SU-DHL-6 (cell line): Measurements from ENCODE around the gene TCF12.

ENCODE experiments used
- H2AFZ ChIP-seq: fragments of 200-600 bp; sonication (generic); 2 replicates; pipeline ENCODE4 v1.6.1; 2014; ENCODE audit warnings: low read depth, mild to moderate bottlenecking, moderate library complexity, mixed read lengths, antibody characterized with exemption, low read length; ENCODE audit not compliant: severe bottlenecking
- H3F3A ChIP-seq: fragments of 200-600 bp; shearing (Covaris generic); 2 replicates; pipeline ENCODE4 v1.6.0; 2016; ENCODE audit warnings: antibody characterized with exemption, mild to moderate bottlenecking; ENCODE audit not compliant: insufficient read depth
- H3K27ac ChIP-seq: fragments of 200-600 bp; sonication (generic); 2 replicates; pipeline ENCODE4 v1.5.1; 2016; ENCODE audit warnings: low read depth, mild to moderate bottlenecking, low read length, moderate library complexity, mixed read lengths
- H3K27me3 ChIP-seq: fragments of 200-600 bp; sonication (generic), shearing (Covaris generic); 2 replicates; pipeline ENCODE4 v1.6.0; 2014; ENCODE audit warnings: mild to moderate bottlenecking, low read length
- H3K36me3 ChIP-seq: fragments of 200-600 bp; sonication (generic); 2 replicates; pipeline ENCODE4 v1.6.1; 2014; ENCODE audit warnings: mild to moderate bottlenecking, low read length, mixed read lengths
- H3K4me2 ChIP-seq: fragments of 300-600, 200-600 bp; shearing (Covaris generic), sonication (generic); 2 replicates; pipeline ENCODE4 v1.6.0; 2014; ENCODE audit warnings: low read length, low read depth, mild to moderate bottlenecking; ENCODE audit not compliant: poor library complexity, severe bottlenecking
- H3K4me3 ChIP-seq: fragments of 200-600 bp; sonication (generic); 2 replicates; pipeline ENCODE4 v1.5.1; 2014; ENCODE audit warnings: antibody characterized with exemption, low read length, mild to moderate bottlenecking, mixed read lengths; ENCODE audit not compliant: insufficient read depth, poor library complexity, severe bottlenecking
- H3K79me2 ChIP-seq: fragments of 200-600 bp; sonication (generic); 2 replicates; pipeline ENCODE4 v1.6.1; 2014; ENCODE audit warnings: mild to moderate bottlenecking, low read length, moderate library complexity; ENCODE audit not compliant: insufficient read depth
- H3K9ac ChIP-seq: fragments of 200-600 bp; sonication (generic); 2 replicates; pipeline ENCODE4 v1.7.0; 2014; ENCODE audit warnings: mild to moderate bottlenecking, low read length
- H3K9me2 ChIP-seq: fragments of 200-600 bp; sonication (generic); replicated peaks from 2 replicates; pipeline ENCODE4 v1.6.1; 2014; ENCODE audit warnings: low read length; ENCODE audit not compliant: insufficient read depth
- H3K9me3 ChIP-seq: fragments of 200-600 bp; sonication (generic); 2 replicates; pipeline ENCODE4 v1.6.1; 2014; ENCODE audit warnings: low read length, mixed read lengths; ENCODE audit not compliant: insufficient read depth
- H4K20me1 ChIP-seq: fragments of 200-600 bp; sonication (generic); 2 replicates; pipeline ENCODE4 v1.6.1; 2014; ENCODE audit warnings: low read depth, mild to moderate bottlenecking, antibody characterized with exemption, low read length, moderate library complexity, mixed read lengths
- CTCF ChIP-seq: fragments of 200-600 bp; sonication (generic); IDR thresholded peaks from one replicate; pipeline ENCODE4 v1.5.1; 2017; ENCODE audit warnings: antibody characterized with exemption, mild to moderate bottlenecking, low read length, moderate library complexity; ENCODE audit not compliant: insufficient read depth, poor library complexity, severe bottlenecking
- EZH2phosphoT487 ChIP-seq: fragments of 200-600 bp; sonication (generic), shearing (Covaris generic); conservative IDR thresholded peaks from 2 replicates; pipeline ENCODE4 v1.6.1; 2018; ENCODE audit warnings: mild to moderate bottlenecking, antibody characterized with exemption, low read length, moderate library complexity, mixed read lengths

Gene TCF12

GRCh38 chr15:57198654-57199291 lies 280.3 kb downstream of the TCF12 start:
- no peaks in the 10 kb centered on the region for H4K20me1 ChIP-seq
- H3K27ac ChIP-seq: no peak overlapping the region

GRCh38 chr15:57201578-57201977 lies 283.1 kb downstream of the TCF12 start:
- Histone ChIP-seq H3K4me3 (no peak overlapping the region), H3K79me2 (no peaks in the 10 kb centered on the region), H3K27ac (no peak overlapping the region), H3K4me2 (no peak overlapping the region), H3K36me3 (no peaks in the 10 kb centered on the region), H3K9me2 (no peaks in the 10 kb centered on the region), H3K27me3 (no peaks in the 10 kb centered on the region), H4K20me1 (no peaks in the 10 kb centered on the region), H2AFZ (no peak overlapping the region), H3F3A (no peaks in the 10 kb centered on the region), H3K9ac (no peak overlapping the region), H3K9me3 (no peaks in the 10 kb centered on the region)
- TF ChIP-seq EZH2phosphoT487 (no peak), CTCF (no peak)

More at GRCh38 chr15:57198654-57199291, 280.3 kb downstream of the TCF12 start:
- no peaks in the 10 kb centered on the region for H3K79me2 ChIP-seq
- H3K9me2 ChIP-seq: no peaks in the 10 kb centered on the region
- no peak overlapping the region for H3K9ac ChIP-seq
- H3K9me3 ChIP-seq: no peaks in the 10 kb centered on the region
- H3K36me3 ChIP-seq: no peaks in the 10 kb centered on the region
- H3K27me3 ChIP-seq: no peaks in the 10 kb centered on the region
- no peak overlapping the region for H3K4me2 ChIP-seq
- H2AFZ ChIP-seq: no peak overlapping the region
- no peaks in the 10 kb centered on the region for H3F3A ChIP-seq
- H3K4me3 ChIP-seq: no peak overlapping the region
- TF ChIP-seq CTCF (no peak), EZH2phosphoT487 (no peak)

GRCh38 chr15:57203906-57204305 lies 285.5 kb downstream of the TCF12 start:
- no peaks in the 10 kb centered on the region for H3K79me2 ChIP-seq
- no peak overlapping the region for H3K27ac ChIP-seq
- H3K9ac ChIP-seq: no peak overlapping the region
- H4K20me1 ChIP-seq: no peaks in the 10 kb centered on the region
- no peaks in the 10 kb centered on the region for H3K9me3 ChIP-seq
- no peaks in the 10 kb centered on the region for H3F3A ChIP-seq
- no peaks in the 10 kb centered on the region for H3K27me3 ChIP-seq
- H3K36me3 ChIP-seq: no peaks in the 10 kb centered on the region
- H3K9me2 ChIP-seq: no peaks in the 10 kb centered on the region
- TF ChIP-seq EZH2phosphoT487 (no peak), CTCF (no peak)
- no peak overlapping the region for H3K4me2 ChIP-seq
- no peak overlapping the region for H2AFZ ChIP-seq
- no peak overlapping the region for H3K4me3 ChIP-seq
